Epithelial cell of proximal tubule (primary cell): ENCODE measurements around the gene TFEB. TPM values are rescaled to one million over a fixed set of nuclear protein-coding genes. Genes with fewer than 3 reads are reported as not detected.

ENCODE experiments used
- DNase-seq: peaks from one replicate; pipeline ENCODE4 v3.0.0-alpha.2; 2011; ENCODE audit warnings: low read depth
- H3K4me3 ChIP-seq: 2 replicates; pipeline ENCODE4 v1.5.1; 2011; ENCODE audit warnings: low read depth, mild to moderate bottlenecking, low read length
- CTCF ChIP-seq: conservative IDR thresholded peaks from 2 replicates; pipeline ENCODE4 v1.5.1; 2012; ENCODE audit warnings: low read depth, mild to moderate bottlenecking, low read length
- total RNA-seq: library from RNA; depleted of rRNA; stranded (reverse); fragments of >200 nt; gene quantifications from 2 replicates; pipeline ENCODE4 v1.2.3, GENCODE V29; 2015

TFEB gene
- total RNA-seq, 1 donor from 2014 or later = 3.3 TPM

GRCh38 chr6:41779336-41779735, 43.9 kb upstream of the TFEB start:
- peak overlapping the region; percentile 70 for H3K4me3 ChIP-seq
- TF ChIP-seq CTCF = no peak
- DNase-seq = no peak

- no peak for DNase-seq
- no peak for TF ChIP-seq CTCF
- H3K4me3 ChIP-seq = peak overlapping the region; percentile 70
These were observed 43.5 kb upstream of the TFEB start for GRCh38 chr6:41778895-41779294.

GRCh38 chr6:41777551-41778285, 42.3 kb upstream of the TFEB start:
- no peak for TF ChIP-seq CTCF
- DNase-seq = no peak
- H3K4me3 ChIP-seq = no peak overlapping the region

GRCh38 chr6:41775293-41775882, 40.0 kb upstream of the TFEB start:
- no peak for DNase-seq
- TF ChIP-seq CTCF = no peak
- no peak overlapping the region for H3K4me3 ChIP-seq

GRCh38 chr6:41774841-41775240, 39.4 kb upstream of the TFEB start:
- TF ChIP-seq CTCF = no peak
- H3K4me3 ChIP-seq = no peak overlapping the region
- DNase-seq = no peak

GRCh38 chr6:41771058-41771983, 35.9 kb upstream of the TFEB start:
- no peak for TF ChIP-seq CTCF
- DNase-seq = no peak
- no peak overlapping the region for H3K4me3 ChIP-seq
